ENCODE results near the gene PTPN21.

The PTPN21 gene

GRCh38 chr14:88515499-88516221 is 39.1 kb downstream of the PTPN21 start:
- ATAC-seq: no peak
- TF ChIP-seq POU6F1 (CRISPR knock-in tag; IDR thresholded peaks at IDR 0.05; ENCODE audit: borderline replicate concordance, low read depth) (no peak), ZNF70 (CRISPR knock-in tag; IDR thresholded peaks at IDR 0.05) (no peak), GLIS3 (CRISPR knock-in tag; IDR thresholded peaks at IDR 0.05) (no peak), ARNTL (CRISPR knock-in tag; IDR thresholded peaks at IDR 0.05; ENCODE audit: borderline replicate concordance, low read depth) (no peak), ISL1 (CRISPR knock-in tag; IDR thresholded peaks at IDR 0.05) (no peak), ZFP30 (CRISPR knock-in tag; IDR thresholded peaks at IDR 0.05) (no peak), CREB5 (CRISPR knock-in tag; IDR thresholded peaks at IDR 0.05; ENCODE audit: low read depth) (no peak), TOX (CRISPR knock-in tag; IDR thresholded peaks at IDR 0.05; ENCODE audit: borderline replicate concordance) (no peak), ZC3H10 (CRISPR knock-in tag; IDR thresholded peaks at IDR 0.05) (no peak), CSRNP3 (CRISPR knock-in tag; IDR thresholded peaks at IDR 0.05) (no peak), RARB (CRISPR knock-in tag; IDR thresholded peaks at IDR 0.05) (no peak), ZNF565 (CRISPR knock-in tag; conservative IDR thresholded peaks at IDR 0.05; ENCODE audit: low read depth) (no peak), CSDC2 (CRISPR knock-in tag; IDR thresholded peaks at IDR 0.05) (no peak), TSHZ2 (CRISPR knock-in tag; IDR thresholded peaks at IDR 0.05) (no peak), OSR1 (CRISPR knock-in tag; IDR thresholded peaks at IDR 0.05) (no peak), SNAI2 (CRISPR knock-in tag; IDR thresholded peaks at IDR 0.05) (no peak), TCF4 (CRISPR knock-in tag; IDR thresholded peaks at IDR 0.05; ENCODE audit: borderline replicate concordance) (no peak), PPARA (CRISPR knock-in tag; IDR thresholded peaks at IDR 0.05; ENCODE audit: borderline replicate concordance) (no peak), BACH2 (CRISPR knock-in tag; IDR thresholded peaks at IDR 0.05; ENCODE audit: borderline replicate concordance) (no peak)
- TF ChIP-seq, protein P1, sequence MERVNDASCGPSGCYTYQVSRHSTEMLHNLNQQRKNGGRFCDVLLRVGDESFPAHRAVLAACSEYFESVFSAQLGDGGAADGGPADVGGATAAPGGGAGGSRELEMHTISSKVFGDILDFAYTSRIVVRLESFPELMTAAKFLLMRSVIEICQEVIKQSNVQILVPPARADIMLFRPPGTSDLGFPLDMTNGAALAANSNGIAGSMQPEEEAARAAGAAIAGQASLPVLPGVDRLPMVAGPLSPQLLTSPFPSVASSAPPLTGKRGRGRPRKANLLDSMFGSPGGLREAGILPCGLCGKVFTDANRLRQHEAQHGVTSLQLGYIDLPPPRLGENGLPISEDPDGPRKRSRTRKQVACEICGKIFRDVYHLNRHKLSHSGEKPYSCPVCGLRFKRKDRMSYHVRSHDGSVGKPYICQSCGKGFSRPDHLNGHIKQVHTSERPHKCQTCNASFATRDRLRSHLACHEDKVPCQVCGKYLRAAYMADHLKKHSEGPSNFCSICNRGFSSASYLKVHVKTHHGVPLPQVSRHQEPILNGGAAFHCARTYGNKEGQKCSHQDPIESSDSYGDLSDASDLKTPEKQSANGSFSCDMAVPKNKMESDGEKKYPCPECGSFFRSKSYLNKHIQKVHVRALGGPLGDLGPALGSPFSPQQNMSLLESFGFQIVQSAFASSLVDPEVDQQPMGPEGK (CRISPR knock-in tag; IDR thresholded peaks at IDR 0.05; ENCODE audit: borderline replicate concordance): no peak

DNA sequence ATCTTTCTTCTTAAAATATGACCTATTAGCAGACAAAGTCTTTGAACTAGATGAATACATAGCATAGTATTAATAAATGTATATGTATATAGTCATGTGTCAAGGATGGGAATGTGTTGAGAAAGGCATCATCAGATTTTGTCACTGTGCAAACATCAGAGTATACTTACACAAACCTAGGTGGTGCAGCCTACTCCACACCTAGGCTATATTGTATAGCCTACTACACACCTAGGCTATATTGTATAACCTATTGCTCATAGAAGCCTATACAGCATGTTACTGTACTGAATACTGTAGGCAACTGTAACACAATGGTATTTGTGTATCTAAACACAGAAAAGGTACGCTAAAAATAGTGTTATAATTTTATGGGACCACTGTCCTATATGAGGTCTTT is 47.6 kb downstream of the PTPN21 start:
- TF ChIP-seq TCF4 (CRISPR knock-in tag; IDR thresholded peaks at IDR 0.05; ENCODE audit: borderline replicate concordance): no peak
- no peak for TF ChIP-seq ARNTL (CRISPR knock-in tag; IDR thresholded peaks at IDR 0.05; ENCODE audit: borderline replicate concordance, low read depth)
- TF ChIP-seq ZNF8 (CRISPR knock-in tag; IDR thresholded peaks at IDR 0.05): no peak
- no peak for TF ChIP-seq TOX (CRISPR knock-in tag; IDR thresholded peaks at IDR 0.05; ENCODE audit: borderline replicate concordance)
- no peak for TF ChIP-seq CSDC2 (CRISPR knock-in tag; IDR thresholded peaks at IDR 0.05)
- TF ChIP-seq ZNF565 (CRISPR knock-in tag; conservative IDR thresholded peaks at IDR 0.05; ENCODE audit: low read depth): no peak
- no peak for TF ChIP-seq RARB (CRISPR knock-in tag; IDR thresholded peaks at IDR 0.05)
- no peak for TF ChIP-seq GLIS3 (CRISPR knock-in tag; IDR thresholded peaks at IDR 0.05)
- TF ChIP-seq, protein P1 (CRISPR knock-in tag; IDR thresholded peaks at IDR 0.05; ENCODE audit: borderline replicate concordance): no peak
- TF ChIP-seq ZFP30 (CRISPR knock-in tag; IDR thresholded peaks at IDR 0.05): no peak
- no peak for TF ChIP-seq CSRNP3 (CRISPR knock-in tag; IDR thresholded peaks at IDR 0.05)
- TF ChIP-seq OSR1 (CRISPR knock-in tag; IDR thresholded peaks at IDR 0.05): no peak
- no peak for ATAC-seq

All from SK-N-SH treated with all-trans-retinoic acid at 6 μM for 48 hours (cell line).